Bronchial epithelial cell (primary cell): ENCODE results near the gene DAAM1. TPM values are rescaled to one million over a fixed set of nuclear protein-coding genes. Genes with fewer than 3 reads are reported as not detected.

Experiments used
- DNase-seq: peaks from one replicate; pipeline ENCODE4 v3.0.0-alpha.2; 2010; ENCODE audit warnings: low read depth
- FAIRE-seq: peaks from 2 replicates; lab custom pipeline; 2011; peaks lifted over from hg19 to GRCh38; lab: Jason Lieb, UNC
- H3K27me3 ChIP-seq: 2 replicates; pipeline ENCODE4 v1.5.1; 2011; ENCODE audit warnings: low read length; ENCODE audit not compliant: control insufficient read depth, insufficient read depth
- H3K36me3 ChIP-seq: 2 replicates; pipeline ENCODE4 v1.5.1; 2011; ENCODE audit warnings: low read length; ENCODE audit not compliant: control insufficient read depth, insufficient read depth
- H3K4me3 ChIP-seq: 2 replicates; pipeline ENCODE4 v1.5.1; 2011; ENCODE audit warnings: mild to moderate bottlenecking, low read depth, low read length, control low read depth
- CTCF ChIP-seq: IDR thresholded peaks from 2 replicates; pipeline ENCODE4 v1.5.1; 2011; ENCODE audit warnings: mild to moderate bottlenecking, moderate library complexity, low read length, control low read depth, inconsistent platforms; ENCODE audit not compliant: insufficient read depth, severe bottlenecking
- total RNA-seq: library from RNA; depleted of rRNA; stranded (reverse); fragments of >200 nt; gene quantifications from 2 replicates; pipeline ENCODE4 v1.2.1, GENCODE V29; 2014

Gene DAAM1
- total RNA-seq, 1 donor from 2014 or later, result 16.6 TPM

GRCh38 chr14:59346329-59346728 is 157.9 kb downstream of the DAAM1 start:
- DNase-seq (no peak), FAIRE-seq (no peak)
- Histone ChIP-seq H3K36me3 (peaks cover 9% of the 10 kb centered on the region), H3K4me3 (no peak overlapping the region), H3K27me3 (no peaks in the 10 kb centered on the region)
- no peak for TF ChIP-seq CTCF

DNA sequence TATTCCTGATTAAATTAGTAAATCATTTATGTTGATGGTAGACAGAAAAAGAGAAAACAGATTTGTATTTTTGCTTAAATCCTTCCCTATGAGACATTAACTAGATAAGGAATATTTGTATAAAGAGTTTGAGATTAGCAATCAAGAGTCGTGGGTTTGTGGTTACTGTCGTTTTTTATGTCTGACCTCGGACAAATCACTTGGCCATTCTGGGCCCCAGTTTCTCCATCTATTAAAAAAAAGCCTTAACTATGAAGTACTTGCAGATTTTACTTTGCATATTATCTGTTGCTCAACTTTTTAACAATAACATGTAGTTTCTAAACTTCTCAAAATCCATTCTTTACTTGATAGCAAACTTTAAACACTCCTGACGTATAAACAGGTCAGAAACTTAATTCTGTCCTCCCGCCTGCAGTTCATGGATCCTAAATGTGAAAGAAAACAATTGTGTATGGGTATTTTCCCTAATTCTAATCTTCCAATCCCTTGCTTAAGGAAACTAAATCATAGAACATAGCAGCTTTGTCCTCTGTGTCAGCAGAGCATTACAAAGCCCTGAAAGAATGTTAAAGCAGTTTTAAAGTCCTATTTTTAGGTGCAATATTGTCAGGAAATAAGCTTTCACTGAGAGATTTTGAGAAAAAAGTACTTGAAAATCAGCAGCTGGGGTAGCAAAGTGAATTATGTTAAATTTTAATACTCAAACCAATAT is 158.5 kb downstream of the DAAM1 start:
- no peak overlapping the region for H3K4me3 ChIP-seq
- peaks cover 9% of the 10 kb centered on the region for H3K36me3 ChIP-seq
- FAIRE-seq, result no peak
- H3K27me3 ChIP-seq, result no peaks in the 10 kb centered on the region
- DNase-seq, result no peak
- TF ChIP-seq CTCF, result no peak

GRCh38 chr14:59347511-59347900 is 159.0 kb downstream of the DAAM1 start:
- DNase-seq (peak; percentile 95), FAIRE-seq (no peak)
- no peak for TF ChIP-seq CTCF
- H3K27me3 ChIP-seq, result no peaks in the 10 kb centered on the region
- peaks cover 9% of the 10 kb centered on the region for H3K36me3 ChIP-seq
- H3K4me3 ChIP-seq, result no peak overlapping the region

DNA sequence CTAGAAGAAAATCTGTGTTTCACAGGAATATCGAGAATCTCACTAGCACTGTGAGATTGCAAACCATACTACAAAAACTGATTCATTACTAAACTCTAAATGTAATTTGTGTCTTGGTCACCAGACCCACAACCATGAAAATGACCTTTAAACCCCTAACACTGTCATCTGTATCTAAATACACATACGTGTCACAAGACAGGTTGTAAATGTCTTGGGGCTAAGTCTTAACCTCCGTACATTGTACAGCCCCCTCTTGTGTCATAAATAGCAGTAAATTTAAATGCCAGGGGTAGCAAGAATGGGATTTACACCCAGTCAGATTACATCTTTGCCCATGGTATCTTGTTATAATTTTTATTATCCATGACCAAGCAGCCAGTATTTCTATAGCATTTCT is 159.4 kb downstream of the DAAM1 start:
- H3K27me3 ChIP-seq, result no peaks in the 10 kb centered on the region
- FAIRE-seq (no peak), DNase-seq (no peak)
- no peak overlapping the region for H3K4me3 ChIP-seq
- peaks cover 9% of the 10 kb centered on the region for H3K36me3 ChIP-seq
- TF ChIP-seq CTCF, result no peak

GRCh38 chr14:59349258-59349701 is 160.8 kb downstream of the DAAM1 start:
- Histone ChIP-seq H3K27me3 (no peaks in the 10 kb centered on the region), H3K36me3 (peaks cover 11% of the 10 kb centered on the region), H3K4me3 (no peak overlapping the region)
- FAIRE-seq, result no peak
- no peak for DNase-seq
- TF ChIP-seq CTCF, result no peak

DNA sequence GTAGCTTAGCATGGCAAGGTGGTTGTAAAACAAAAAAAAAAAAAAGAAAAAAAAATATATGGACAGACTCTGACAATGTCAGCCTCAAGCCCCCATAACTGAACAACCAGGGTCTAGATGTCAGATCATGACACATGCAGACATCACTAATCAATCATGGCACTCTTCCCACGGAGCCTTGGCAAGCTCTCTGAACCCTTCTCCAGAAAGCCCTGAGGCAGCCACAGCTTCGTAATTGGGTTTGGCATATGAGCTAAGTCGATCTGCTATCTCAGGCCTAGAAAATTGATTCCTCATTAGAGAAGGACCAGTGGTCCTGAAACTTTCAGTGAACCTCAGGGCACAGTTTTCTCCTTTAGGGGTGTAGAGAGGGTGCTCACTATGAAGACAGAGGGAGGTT is 164.5 kb downstream of the DAAM1 start:
- H3K27me3 ChIP-seq, result no peaks in the 10 kb centered on the region
- no peak for FAIRE-seq
- no peak for DNase-seq
- H3K4me3 ChIP-seq, result no peak overlapping the region
- H3K36me3 ChIP-seq, result peaks cover 12% of the 10 kb centered on the region
- no peak for TF ChIP-seq CTCF
